ENCODE measurements around the gene SLC9A1.

GRCh38 chr1:27166351-27166802 lies 11.5 kb upstream of the SLC9A1 start:
- TF ChIP-seq POLR2AphosphoS5 (IDR thresholded peaks at IDR 0.05) (no peak), POLR2A (IDR thresholded peaks at IDR 0.05) (no peak), CTCF (IDR thresholded peaks at IDR 0.05) (no peak)
